ENCODE data around the gene KIF17. TPM values are rescaled to one million over a fixed set of nuclear protein-coding genes. Genes with fewer than 3 reads are reported as not detected.

Gene KIF17
- polyA plus RNA-seq, 1 donor from 2014 or later = 10.0 TPM

DNA sequence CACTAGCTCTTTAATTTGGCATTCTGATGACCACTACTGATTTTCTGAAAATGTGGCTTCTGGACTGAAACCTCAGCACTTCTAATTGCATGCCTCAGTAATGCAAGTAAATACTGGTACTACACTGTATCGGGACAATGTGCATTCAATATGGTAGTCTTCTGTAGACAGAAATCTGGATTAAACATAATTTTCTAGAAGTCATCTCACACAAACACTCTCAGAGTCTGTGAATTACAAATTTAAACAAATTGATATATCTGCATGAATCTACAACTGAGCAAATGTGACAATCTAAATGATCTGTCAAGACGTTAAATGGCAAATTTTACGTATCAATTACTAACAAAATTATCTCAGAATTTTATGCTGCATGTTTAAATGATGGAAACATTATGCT, 45.6 kb upstream of the KIF17 start:
- no peak overlapping the region for H2AFZ ChIP-seq (ENCODE audit: low read depth, low read length)
- no peak overlapping the region for H3K27ac ChIP-seq (ENCODE audit: low read length)
- no peaks in the 10 kb centered on the region for H3F3A ChIP-seq (ENCODE audit: insufficient read depth, low read length, poor library complexity, severe bottlenecking)
- peaks cover 16% of the 10 kb centered on the region for H3K36me3 ChIP-seq (ENCODE audit: insufficient read depth, low read length)
- H3K9me2 ChIP-seq (ENCODE audit: insufficient read depth, low read length) = no peaks in the 10 kb centered on the region
- TF ChIP-seq MXI1 (conservative IDR thresholded peaks at IDR 0.05; ENCODE audit: poor library complexity, severe bottlenecking) (no peak), POLR2AphosphoS5 (IDR thresholded peaks at IDR 0.05) (no peak), SMC3 (conservative IDR thresholded peaks at IDR 0.05; ENCODE audit: poor library complexity) (no peak), TAF1 (IDR thresholded peaks at IDR 0.05; ENCODE audit: low read depth) (no peak), RAD21 (conservative IDR thresholded peaks at IDR 0.05) (no peak), EZH2 (IDR thresholded peaks at IDR 0.05; ENCODE audit: borderline replicate concordance, insufficient read depth, low read length, poor library complexity, severe bottlenecking) (no peak), EP300 (conservative IDR thresholded peaks at IDR 0.05; ENCODE audit: poor library complexity, severe bottlenecking) (no peak)
- TF ChIP-seq, protein P1, sequence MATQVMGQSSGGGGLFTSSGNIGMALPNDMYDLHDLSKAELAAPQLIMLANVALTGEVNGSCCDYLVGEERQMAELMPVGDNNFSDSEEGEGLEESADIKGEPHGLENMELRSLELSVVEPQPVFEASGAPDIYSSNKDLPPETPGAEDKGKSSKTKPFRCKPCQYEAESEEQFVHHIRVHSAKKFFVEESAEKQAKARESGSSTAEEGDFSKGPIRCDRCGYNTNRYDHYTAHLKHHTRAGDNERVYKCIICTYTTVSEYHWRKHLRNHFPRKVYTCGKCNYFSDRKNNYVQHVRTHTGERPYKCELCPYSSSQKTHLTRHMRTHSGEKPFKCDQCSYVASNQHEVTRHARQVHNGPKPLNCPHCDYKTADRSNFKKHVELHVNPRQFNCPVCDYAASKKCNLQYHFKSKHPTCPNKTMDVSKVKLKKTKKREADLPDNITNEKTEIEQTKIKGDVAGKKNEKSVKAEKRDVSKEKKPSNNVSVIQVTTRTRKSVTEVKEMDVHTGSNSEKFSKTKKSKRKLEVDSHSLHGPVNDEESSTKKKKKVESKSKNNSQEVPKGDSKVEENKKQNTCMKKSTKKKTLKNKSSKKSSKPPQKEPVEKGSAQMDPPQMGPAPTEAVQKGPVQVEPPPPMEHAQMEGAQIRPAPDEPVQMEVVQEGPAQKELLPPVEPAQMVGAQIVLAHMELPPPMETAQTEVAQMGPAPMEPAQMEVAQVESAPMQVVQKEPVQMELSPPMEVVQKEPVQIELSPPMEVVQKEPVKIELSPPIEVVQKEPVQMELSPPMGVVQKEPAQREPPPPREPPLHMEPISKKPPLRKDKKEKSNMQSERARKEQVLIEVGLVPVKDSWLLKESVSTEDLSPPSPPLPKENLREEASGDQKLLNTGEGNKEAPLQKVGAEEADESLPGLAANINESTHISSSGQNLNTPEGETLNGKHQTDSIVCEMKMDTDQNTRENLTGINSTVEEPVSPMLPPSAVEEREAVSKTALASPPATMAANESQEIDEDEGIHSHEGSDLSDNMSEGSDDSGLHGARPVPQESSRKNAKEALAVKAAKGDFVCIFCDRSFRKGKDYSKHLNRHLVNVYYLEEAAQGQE (IDR thresholded peaks at IDR 0.05; ENCODE audit: borderline replicate concordance) = no peak
- TF ChIP-seq, protein P2, sequence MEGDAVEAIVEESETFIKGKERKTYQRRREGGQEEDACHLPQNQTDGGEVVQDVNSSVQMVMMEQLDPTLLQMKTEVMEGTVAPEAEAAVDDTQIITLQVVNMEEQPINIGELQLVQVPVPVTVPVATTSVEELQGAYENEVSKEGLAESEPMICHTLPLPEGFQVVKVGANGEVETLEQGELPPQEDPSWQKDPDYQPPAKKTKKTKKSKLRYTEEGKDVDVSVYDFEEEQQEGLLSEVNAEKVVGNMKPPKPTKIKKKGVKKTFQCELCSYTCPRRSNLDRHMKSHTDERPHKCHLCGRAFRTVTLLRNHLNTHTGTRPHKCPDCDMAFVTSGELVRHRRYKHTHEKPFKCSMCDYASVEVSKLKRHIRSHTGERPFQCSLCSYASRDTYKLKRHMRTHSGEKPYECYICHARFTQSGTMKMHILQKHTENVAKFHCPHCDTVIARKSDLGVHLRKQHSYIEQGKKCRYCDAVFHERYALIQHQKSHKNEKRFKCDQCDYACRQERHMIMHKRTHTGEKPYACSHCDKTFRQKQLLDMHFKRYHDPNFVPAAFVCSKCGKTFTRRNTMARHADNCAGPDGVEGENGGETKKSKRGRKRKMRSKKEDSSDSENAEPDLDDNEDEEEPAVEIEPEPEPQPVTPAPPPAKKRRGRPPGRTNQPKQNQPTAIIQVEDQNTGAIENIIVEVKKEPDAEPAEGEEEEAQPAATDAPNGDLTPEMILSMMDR (IDR thresholded peaks at IDR 0.05; ENCODE audit: poor library complexity, severe bottlenecking) = no peak
- H3K4me2 ChIP-seq (ENCODE audit: low read length) = no peak overlapping the region
- H3K9ac ChIP-seq (ENCODE audit: low read length) = no peak overlapping the region
- H3K4me3 ChIP-seq (ENCODE audit: low read length) = no peak overlapping the region
- no peaks in the 10 kb centered on the region for H3K79me2 ChIP-seq (replicated peaks; ENCODE audit: insufficient read depth, low read length)
- H3K27me3 ChIP-seq (ENCODE audit: insufficient read depth, low read depth, low read length) = no peaks in the 10 kb centered on the region
- no peaks in the 10 kb centered on the region for H4K20me1 ChIP-seq (ENCODE audit: insufficient read depth)
- no peaks in the 10 kb centered on the region for H3K9me3 ChIP-seq (ENCODE audit: low read length)

DNA sequence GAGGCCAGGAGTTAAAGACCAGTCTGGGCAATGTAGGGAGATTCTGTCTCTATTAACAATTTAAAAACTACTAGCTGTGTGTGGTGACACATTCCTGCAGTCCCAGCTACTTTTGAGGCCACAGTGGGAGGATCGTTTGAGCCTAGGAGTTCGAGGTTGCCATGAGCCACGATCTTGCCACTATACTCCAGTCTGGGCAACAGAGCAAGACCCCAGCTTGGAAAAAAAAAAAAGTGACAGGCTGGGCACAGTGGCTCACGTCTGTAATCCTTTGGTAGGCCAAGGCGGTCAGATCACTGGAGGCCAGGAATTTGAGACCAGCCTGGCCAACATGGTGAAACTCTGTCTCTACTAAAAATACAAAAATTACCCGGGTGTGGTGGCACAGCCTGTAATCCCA, 42.5 kb upstream of the KIF17 start:
- Histone ChIP-seq H3K36me3 (ENCODE audit: insufficient read depth, low read length) (peaks cover 27% of the 10 kb centered on the region), H3K4me2 (ENCODE audit: low read length) (no peak overlapping the region), H2AFZ (ENCODE audit: low read depth, low read length) (no peak overlapping the region), H3F3A (ENCODE audit: insufficient read depth, low read length, poor library complexity, severe bottlenecking) (no peaks in the 10 kb centered on the region), H3K9me3 (ENCODE audit: low read length) (no peaks in the 10 kb centered on the region), H3K9ac (ENCODE audit: low read length) (no peak overlapping the region), H3K27ac (ENCODE audit: low read length) (no peak overlapping the region), H3K9me2 (ENCODE audit: insufficient read depth, low read length) (no peaks in the 10 kb centered on the region), H3K4me3 (ENCODE audit: low read length) (no peak overlapping the region), H3K27me3 (ENCODE audit: insufficient read depth, low read depth, low read length) (no peaks in the 10 kb centered on the region), H4K20me1 (ENCODE audit: insufficient read depth) (no peaks in the 10 kb centered on the region), H3K79me2 (replicated peaks; ENCODE audit: insufficient read depth, low read length) (peaks cover 5% of the 10 kb centered on the region)
- no peak for TF ChIP-seq EZH2 (IDR thresholded peaks at IDR 0.05; ENCODE audit: borderline replicate concordance, insufficient read depth, low read length, poor library complexity, severe bottlenecking)
- TF ChIP-seq, protein P1 (IDR thresholded peaks at IDR 0.05; ENCODE audit: borderline replicate concordance) = no peak
- TF ChIP-seq POLR2AphosphoS5 (IDR thresholded peaks at IDR 0.05) = no peak

Data from neural cell (in vitro differentiated cells).